Endodermal cell (in vitro differentiated cells): ENCODE results near the gene ACTN1. TPM values are rescaled to one million over a fixed set of nuclear protein-coding genes. Genes with fewer than 3 reads are reported as not detected.

ENCODE experiments used
- DNase-seq: peaks from one replicate; pipeline ENCODE4 v3.0.0-alpha.2; 2017
- H3K27ac ChIP-seq: 2 replicates; pipeline ENCODE4 v1.5.1; 2013; ENCODE audit warnings: mild to moderate bottlenecking, low read depth, low read length, moderate library complexity
- H3K27me3 ChIP-seq: 2 replicates; pipeline ENCODE4 v1.6.1; 2013; ENCODE audit warnings: mild to moderate bottlenecking, low read length, moderate library complexity; ENCODE audit not compliant: insufficient read depth, control insufficient read depth, poor library complexity, severe bottlenecking
- H3K36me3 ChIP-seq: 2 replicates; pipeline ENCODE4 v1.7.0; 2013; ENCODE audit warnings: mild to moderate bottlenecking, low read length, moderate library complexity; ENCODE audit not compliant: control insufficient read depth, insufficient read depth
- H3K4me1 ChIP-seq: one replicate; pipeline ENCODE4 v1.7.0; 2013; ENCODE audit warnings: low read length; ENCODE audit not compliant: control insufficient read depth, insufficient read depth
- H3K4me3 ChIP-seq: 2 replicates; pipeline ENCODE4 v1.5.1; 2013; ENCODE audit warnings: mild to moderate bottlenecking, low read length, moderate library complexity
- H3K9ac ChIP-seq: 2 replicates; pipeline ENCODE4 v1.6.1; 2013; ENCODE audit warnings: mild to moderate bottlenecking, low read length, moderate library complexity; ENCODE audit not compliant: poor library complexity, severe bottlenecking; ENCODE audit errors: extremely low read depth
- H3K9me3 ChIP-seq: 2 replicates; pipeline ENCODE4 v1.6.1; 2013; ENCODE audit warnings: mild to moderate bottlenecking, low read length, moderate library complexity; ENCODE audit not compliant: control insufficient read depth
- H3K27ac Mint-ChIP-seq: 2 replicates; pipeline ENCODE4 v1.8.0; 2020; ENCODE audit warnings: mixed read lengths
- H3K27me3 Mint-ChIP-seq: 2 replicates; pipeline ENCODE4 v1.8.0; 2021; ENCODE audit warnings: mild to moderate bottlenecking, mixed read lengths; ENCODE audit not compliant: insufficient read depth
- H3K36me3 Mint-ChIP-seq: 2 replicates; pipeline ENCODE4 v1.8.0; 2020; ENCODE audit warnings: low read depth, mixed read lengths
- H3K4me1 Mint-ChIP-seq: 2 replicates; pipeline ENCODE4 v1.8.0; 2020; ENCODE audit warnings: mixed read lengths
- H3K4me3 Mint-ChIP-seq: 2 replicates; pipeline ENCODE4 v1.8.0; 2020; ENCODE audit warnings: mild to moderate bottlenecking, moderate library complexity, mixed read lengths
- H3K9me3 Mint-ChIP-seq: 2 replicates; pipeline ENCODE4 v1.8.0; 2020; ENCODE audit warnings: mild to moderate bottlenecking, mixed read lengths
- WGBS, 2 experiments: methylation state at CpG; one replicate each; pipeline versions ENCODE4 v1.1.5 to v1.1.7; 2013; ENCODE audit warnings: missing lambda C conversion rate in 2 of 2, mixed read lengths in 1 of 2; ENCODE audit not compliant: insufficient coverage in 1 of 2, insufficient read length in 1 of 2; 5-methylcytosine and 5-hydroxymethylcytosine counted together
- total RNA-seq, 2 donors: library from RNA; stranded (reverse); fragmentation: NEBNext Ultra II Directional in 1 of 2; extraction: Animal tissue kit (Norgen Biotek cat#: 25700) in 1 of 2; gene quantifications; 2 replicates in 1 of 2; 3 replicates in 1 of 2; pipeline ENCODE4 v1.2.1, GENCODE V29; 2021
- TF ChIP-seq, protein P1 (sequence below): fragments of 200-600 bp; sonication (generic); conservative IDR thresholded peaks from 2 replicates; pipeline ENCODE4 v1.5.0; 2021; ENCODE audit warnings: antibody characterized with exemption, mild to moderate bottlenecking

ACTN1 gene
- total RNA-seq, 2 donors from 2014 or later, result 190 to 275 TPM

DNA sequence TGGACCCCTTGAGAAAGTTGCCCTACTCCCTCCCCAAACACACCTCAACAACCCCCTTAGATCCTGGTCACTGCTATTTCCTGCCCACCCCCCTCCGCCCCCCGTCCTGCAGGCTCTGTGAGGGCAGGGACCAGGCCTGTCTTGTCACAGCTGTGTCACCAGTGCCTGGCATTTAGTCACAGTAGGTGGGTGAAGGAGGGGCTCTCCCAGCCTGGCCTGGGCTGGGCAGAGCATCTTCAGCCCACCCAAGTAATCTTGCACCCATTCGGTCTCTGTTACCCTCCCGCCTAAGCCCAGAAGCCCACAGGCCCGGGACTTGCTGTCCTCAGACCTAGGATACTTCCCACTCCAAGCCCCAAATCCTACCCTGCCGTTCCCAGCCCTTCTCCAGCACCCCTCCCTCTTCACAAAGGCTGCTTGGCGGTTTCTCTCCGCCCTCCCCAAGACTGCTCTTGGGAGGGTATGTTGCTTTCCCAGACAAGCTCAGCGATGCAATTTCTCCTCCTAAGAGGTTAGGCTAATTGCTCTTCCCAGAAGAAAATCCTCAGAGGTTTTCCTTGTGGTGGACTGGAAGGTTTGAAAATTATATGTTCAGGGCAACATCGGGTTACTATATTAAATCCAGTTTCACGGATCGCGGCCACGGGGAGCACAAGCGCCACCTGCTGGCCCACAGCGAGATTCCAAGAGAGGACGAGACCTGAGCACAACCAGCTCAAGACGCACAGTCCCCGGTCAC lies 135.5 kb downstream of the ACTN1 start:
- peaks cover 10% of the 10 kb centered on the region for H3K27me3 Mint-ChIP-seq
- TF ChIP-seq, protein P1, sequence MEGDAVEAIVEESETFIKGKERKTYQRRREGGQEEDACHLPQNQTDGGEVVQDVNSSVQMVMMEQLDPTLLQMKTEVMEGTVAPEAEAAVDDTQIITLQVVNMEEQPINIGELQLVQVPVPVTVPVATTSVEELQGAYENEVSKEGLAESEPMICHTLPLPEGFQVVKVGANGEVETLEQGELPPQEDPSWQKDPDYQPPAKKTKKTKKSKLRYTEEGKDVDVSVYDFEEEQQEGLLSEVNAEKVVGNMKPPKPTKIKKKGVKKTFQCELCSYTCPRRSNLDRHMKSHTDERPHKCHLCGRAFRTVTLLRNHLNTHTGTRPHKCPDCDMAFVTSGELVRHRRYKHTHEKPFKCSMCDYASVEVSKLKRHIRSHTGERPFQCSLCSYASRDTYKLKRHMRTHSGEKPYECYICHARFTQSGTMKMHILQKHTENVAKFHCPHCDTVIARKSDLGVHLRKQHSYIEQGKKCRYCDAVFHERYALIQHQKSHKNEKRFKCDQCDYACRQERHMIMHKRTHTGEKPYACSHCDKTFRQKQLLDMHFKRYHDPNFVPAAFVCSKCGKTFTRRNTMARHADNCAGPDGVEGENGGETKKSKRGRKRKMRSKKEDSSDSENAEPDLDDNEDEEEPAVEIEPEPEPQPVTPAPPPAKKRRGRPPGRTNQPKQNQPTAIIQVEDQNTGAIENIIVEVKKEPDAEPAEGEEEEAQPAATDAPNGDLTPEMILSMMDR, result peak; percentile 98
- 14 to 33% methylated on average over 11 to 19 of the region's 19 CpGs for WGBS, 2 experiments
- H3K4me3 ChIP-seq, result peak overlapping the region; percentile 75
- peak overlapping the region; percentile 64 for H3K4me3 Mint-ChIP-seq
- peaks cover 4% of the 10 kb centered on the region for H3K4me1 Mint-ChIP-seq
- H3K27ac Mint-ChIP-seq, result peak overlapping the region; percentile 83
- H3K9me3 Mint-ChIP-seq, result peaks cover 9% of the 10 kb centered on the region
- peak; percentile 90 for DNase-seq
- H3K27ac ChIP-seq, result no peak overlapping the region
- no peaks in the 10 kb centered on the region for H3K36me3 ChIP-seq
- no peak overlapping the region for H3K9ac ChIP-seq
- H3K9me3 ChIP-seq, result peaks cover 6% of the 10 kb centered on the region
- no peaks in the 10 kb centered on the region for H3K4me1 ChIP-seq
- H3K27me3 ChIP-seq, result no peaks in the 10 kb centered on the region
- no peaks in the 10 kb centered on the region for H3K36me3 Mint-ChIP-seq

DNA sequence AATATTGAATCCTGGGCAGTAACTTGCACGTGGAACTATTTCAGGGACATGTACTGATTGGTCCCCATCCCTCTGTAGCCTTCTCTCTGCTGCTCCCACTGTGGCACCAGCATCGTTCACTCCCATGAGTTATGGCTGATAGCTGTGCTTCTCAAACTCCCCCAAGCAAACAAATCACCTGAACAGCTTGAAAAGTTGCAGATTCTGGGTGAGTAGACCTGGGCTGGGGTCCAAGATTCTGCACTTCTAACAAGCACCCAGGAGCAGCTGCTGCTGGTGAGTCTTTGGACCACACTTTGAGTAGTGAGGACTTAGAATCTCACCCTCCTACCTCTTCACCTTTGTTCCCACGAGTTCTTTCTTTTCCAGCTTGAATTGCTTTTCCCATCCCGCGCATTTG lies 136.8 kb downstream of the ACTN1 start:
- Mint-ChIP-seq H3K4me1 (peaks cover 4% of the 10 kb centered on the region), H3K9me3 (peaks cover 10% of the 10 kb centered on the region), H3K36me3 (no peaks in the 10 kb centered on the region), H3K4me3 (no peak overlapping the region), H3K27ac (no peak overlapping the region), H3K27me3 (peaks cover 10% of the 10 kb centered on the region)
- Histone ChIP-seq H3K4me3 (no peak overlapping the region), H3K27me3 (no peaks in the 10 kb centered on the region), H3K9ac (no peak overlapping the region), H3K9me3 (peaks cover 11% of the 10 kb centered on the region), H3K4me1 (no peaks in the 10 kb centered on the region), H3K36me3 (no peaks in the 10 kb centered on the region), H3K27ac (no peak overlapping the region)
- DNase-seq, result no peak
- TF ChIP-seq, protein P1, result no peak
- WGBS, 2 experiments, result 78 to 86% methylated on average over 1 to 5 of the region's 5 CpGs

DNA sequence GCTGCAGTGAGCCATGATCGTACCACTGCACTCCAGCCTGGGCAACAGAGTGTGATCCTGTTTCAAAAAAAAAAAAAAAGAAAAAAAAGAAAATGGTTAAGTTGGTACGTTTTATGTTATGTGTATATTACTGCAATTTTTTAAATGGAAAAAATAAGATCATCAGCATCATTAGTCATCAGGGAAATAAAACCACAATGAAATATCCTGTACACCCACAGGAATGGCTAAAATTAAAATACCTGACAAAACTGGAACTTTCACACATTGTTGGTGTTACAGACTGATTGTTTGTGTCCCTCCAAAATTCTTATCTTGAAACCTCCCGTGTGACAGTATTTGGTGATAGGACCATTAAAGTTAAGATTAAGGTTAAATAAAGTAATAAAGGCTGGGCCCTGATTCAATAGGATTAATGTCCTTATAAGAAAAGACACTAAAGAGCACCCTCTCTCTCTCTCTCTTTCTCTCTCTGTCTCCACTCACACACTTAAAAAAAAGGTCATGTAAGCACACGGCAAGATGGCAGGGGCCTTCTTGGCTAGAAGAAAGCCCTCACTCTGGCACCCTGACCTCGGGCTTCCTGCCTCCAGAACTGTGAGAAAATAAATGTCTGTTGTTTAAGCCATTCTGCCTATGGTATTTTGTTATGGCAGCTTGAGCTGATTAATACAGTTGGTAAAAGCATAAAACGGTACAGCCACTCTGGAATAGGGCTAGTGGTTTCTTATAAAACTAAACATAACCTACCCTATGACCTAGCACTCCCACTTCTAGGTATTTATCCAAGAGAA lies 137.9 kb downstream of the ACTN1 start:
- H3K4me1 ChIP-seq, result no peaks in the 10 kb centered on the region
- 85 to 100% methylated on average over 1 to 4 of the region's 6 CpGs for whole genome bisulfite sequencing, 2 experiments
- Mint-ChIP-seq H3K36me3 (no peaks in the 10 kb centered on the region), H3K27me3 (peaks cover 10% of the 10 kb centered on the region), H3K4me3 (no peak overlapping the region), H3K9me3 (peaks cover 19% of the 10 kb centered on the region), H3K27ac (no peak overlapping the region), H3K4me1 (peaks cover 4% of the 10 kb centered on the region)
- TF ChIP-seq, protein P1, result no peak
- peaks cover 21% of the 10 kb centered on the region for H3K9me3 ChIP-seq
- no peak overlapping the region for H3K9ac ChIP-seq
- no peaks in the 10 kb centered on the region for H3K27me3 ChIP-seq
- no peak overlapping the region for H3K27ac ChIP-seq
- DNase-seq, result no peak
- no peak overlapping the region for H3K4me3 ChIP-seq
- no peaks in the 10 kb centered on the region for H3K36me3 ChIP-seq
